Hepatocyte (in vitro differentiated cells): ENCODE measurements around the gene CD164.

Experiments used
- CTCF ChIP-seq: fragments of 200-600 bp; sonication (generic); IDR thresholded peaks from 2 replicates; pipeline ENCODE4 v1.5.1; 2016; ENCODE audit warnings: antibody characterized with exemption, mild to moderate bottlenecking; ENCODE audit not compliant: poor library complexity
- EZH2 ChIP-seq: fragments of 200-600 bp; sonication (generic); IDR thresholded peaks from 2 replicates; pipeline ENCODE4 v1.6.1; 2016; ENCODE audit warnings: antibody characterized with exemption, mild to moderate bottlenecking, borderline replicate concordance
- EZH2phosphoT487 ChIP-seq: fragments of 200-600 bp; sonication (generic); IDR thresholded peaks from one replicate; pipeline ENCODE4 v1.6.1; 2018; ENCODE audit warnings: antibody characterized with exemption, mild to moderate bottlenecking, low read depth, moderate library complexity; ENCODE audit not compliant: unreplicated experiment, severe bottlenecking

GRCh38 chr6:109316909-109317308, 65.4 kb downstream of the CD164 start:
- no peak for TF ChIP-seq EZH2
- TF ChIP-seq CTCF: no peak
- TF ChIP-seq EZH2phosphoT487: no peak
